Measurements from ENCODE around the gene OR10G8. TPM values are rescaled to one million over a fixed set of nuclear protein-coding genes. Genes with fewer than 3 reads are reported as not detected.
"Not testable (repeated sequence)": the region's sequence is repeated elsewhere in the genome, so short reads cannot be mapped to it uniquely, and the experiment has no call there.

The OR10G8 gene
- total RNA-seq, 2 experiments from 2014 or later: not detected

GRCh38 chr11:123979311-123979710 lies 47.3 kb upstream of the OR10G8 start:
- H3K4me3 ChIP-seq (ENCODE audit: low read depth, low read length, poor library complexity, severe bottlenecking): no peak overlapping the region
- no peaks in the 10 kb centered on the region for H3K4me1 ChIP-seq (ENCODE audit: insufficient read depth, low read length, poor library complexity, severe bottlenecking)
- H3K9me3 ChIP-seq (ENCODE audit: low read length): no peaks in the 10 kb centered on the region
- H3K79me2 ChIP-seq (ENCODE audit: insufficient read depth, low read depth, low read length): no peaks in the 10 kb centered on the region
- H2AFZ ChIP-seq (ENCODE audit: low read length): no peak overlapping the region
- DNase-seq (ENCODE audit: low spot score): no peak
- H3K9me2 ChIP-seq (ENCODE audit: insufficient read depth, low read length): no peaks in the 10 kb centered on the region
- CTCF ChIA-PET (ENCODE audit: unreplicated experiment): no interaction called here
- POLR2A ChIA-PET: no interaction called here
- no TSS peak for BruUV-seq (replicated peaks)
- no peaks in the 10 kb centered on the region for H3K36me3 ChIP-seq (ENCODE audit: insufficient read depth, low read length)
- intact Hi-C loops (cut with micrococcal nuclease; ENCODE audit: unreplicated experiment): no loop called here
- no peak overlapping the region for H3K4me2 ChIP-seq (ENCODE audit: low read length)
- H4K20me1 ChIP-seq (ENCODE audit: insufficient read depth, low read length): no peaks in the 10 kb centered on the region
- H3K27ac ChIP-seq (ENCODE audit: low read depth, low read length, poor library complexity, severe bottlenecking): no peak overlapping the region
- TF ChIP-seq EZH2phosphoT487 (IDR thresholded peaks at IDR 0.05; ENCODE audit: borderline replicate concordance, low read depth, low read length): no peak
- TF ChIP-seq, protein P1, sequence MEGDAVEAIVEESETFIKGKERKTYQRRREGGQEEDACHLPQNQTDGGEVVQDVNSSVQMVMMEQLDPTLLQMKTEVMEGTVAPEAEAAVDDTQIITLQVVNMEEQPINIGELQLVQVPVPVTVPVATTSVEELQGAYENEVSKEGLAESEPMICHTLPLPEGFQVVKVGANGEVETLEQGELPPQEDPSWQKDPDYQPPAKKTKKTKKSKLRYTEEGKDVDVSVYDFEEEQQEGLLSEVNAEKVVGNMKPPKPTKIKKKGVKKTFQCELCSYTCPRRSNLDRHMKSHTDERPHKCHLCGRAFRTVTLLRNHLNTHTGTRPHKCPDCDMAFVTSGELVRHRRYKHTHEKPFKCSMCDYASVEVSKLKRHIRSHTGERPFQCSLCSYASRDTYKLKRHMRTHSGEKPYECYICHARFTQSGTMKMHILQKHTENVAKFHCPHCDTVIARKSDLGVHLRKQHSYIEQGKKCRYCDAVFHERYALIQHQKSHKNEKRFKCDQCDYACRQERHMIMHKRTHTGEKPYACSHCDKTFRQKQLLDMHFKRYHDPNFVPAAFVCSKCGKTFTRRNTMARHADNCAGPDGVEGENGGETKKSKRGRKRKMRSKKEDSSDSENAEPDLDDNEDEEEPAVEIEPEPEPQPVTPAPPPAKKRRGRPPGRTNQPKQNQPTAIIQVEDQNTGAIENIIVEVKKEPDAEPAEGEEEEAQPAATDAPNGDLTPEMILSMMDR (conservative IDR thresholded peaks at IDR 0.05; ENCODE audit: low read length): no peak

DNA sequence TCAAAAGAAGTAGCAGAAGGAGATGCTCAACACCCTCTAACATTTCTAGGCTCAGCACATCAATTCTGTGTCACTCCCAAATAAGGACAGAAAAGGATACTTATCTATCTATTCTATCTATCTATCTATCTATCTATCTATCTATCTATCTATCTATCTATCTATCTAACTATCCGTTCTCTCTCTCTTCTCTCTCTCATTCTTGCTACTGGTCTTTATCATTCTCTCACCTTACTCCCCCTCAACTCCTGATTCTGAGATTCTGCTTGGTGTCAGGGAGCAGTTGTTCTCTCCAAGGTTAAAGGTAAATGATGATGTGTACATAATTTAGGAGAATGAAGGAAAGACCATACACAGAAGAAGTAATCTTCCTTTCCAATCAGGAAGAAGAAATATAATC lies 31.5 kb upstream of the OR10G8 start, which contains the start of gene OR10G6:
TSS of gene OR10G6 (minus strand) at position 43 of the 400 bp plus-strand sequence. CDS start at position 43, 0 bp downstream.
- Histone ChIP-seq H3K9me2 (ENCODE audit: insufficient read depth, low read length) (no peaks in the 10 kb centered on the region), H4K20me1 (ENCODE audit: insufficient read depth, low read length) (no peaks in the 10 kb centered on the region), H3K4me3 (ENCODE audit: low read depth, low read length, poor library complexity, severe bottlenecking) (no peak within 1 kb of the TSS), H3K36me3 (ENCODE audit: insufficient read depth, low read length) (no peaks in the 10 kb centered on the region), H3K27ac (ENCODE audit: low read depth, low read length, poor library complexity, severe bottlenecking) (no peak within 1 kb of the TSS), H3K4me2 (ENCODE audit: low read length) (no peak within 1 kb of the TSS), H3K4me1 (ENCODE audit: insufficient read depth, low read length, poor library complexity, severe bottlenecking) (no peaks in the 10 kb centered on the region), H3K79me2 (ENCODE audit: insufficient read depth, low read depth, low read length) (no peaks in the 10 kb centered on the region), H3K9me3 (ENCODE audit: low read length) (no peaks in the 10 kb centered on the region), H2AFZ (ENCODE audit: low read length) (no peak within 1 kb of the TSS)
- no TSS peak for BruUV-seq (replicated peaks)
- ChIA-PET POLR2A (no interaction called here), CTCF (ENCODE audit: unreplicated experiment) (no interaction called here)
- no peak for DNase-seq (ENCODE audit: low spot score)
- intact Hi-C loops (cut with micrococcal nuclease; ENCODE audit: unreplicated experiment): no loop called here
- TF ChIP-seq EZH2phosphoT487 (IDR thresholded peaks at IDR 0.05; ENCODE audit: borderline replicate concordance, low read depth, low read length): no peak
- TF ChIP-seq, protein P1 (conservative IDR thresholded peaks at IDR 0.05; ENCODE audit: low read length): no peak

DNA sequence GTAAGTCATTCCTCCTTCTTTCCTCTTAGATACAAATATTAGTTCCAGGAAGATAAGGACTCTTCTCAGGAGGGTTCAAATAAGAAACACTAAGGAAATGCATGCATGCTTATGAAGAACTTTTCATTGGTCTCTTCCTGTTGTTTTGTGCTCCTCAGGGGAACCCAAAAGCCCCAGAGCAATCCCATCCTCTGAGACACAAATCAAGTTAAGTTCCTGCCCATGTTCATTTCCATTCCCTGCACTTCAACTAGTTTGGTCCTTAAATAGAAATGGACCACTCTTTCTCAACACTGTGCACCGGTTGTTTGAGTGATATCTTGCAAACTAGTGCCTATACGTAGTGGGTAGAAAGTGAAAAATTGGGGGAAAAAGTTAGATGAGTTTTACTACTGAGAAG lies 13.9 kb upstream of the OR10G8 start, which contains the start of gene OR10G4:
TSS of gene OR10G4 (plus strand) at position 301 of the 400 bp plus-strand sequence. CDS start 2,578 bp downstream, outside the sequence.
- no peak within 1 kb of the TSS for H3K4me2 ChIP-seq (ENCODE audit: low read length)
- intact Hi-C loops (cut with micrococcal nuclease; ENCODE audit: unreplicated experiment): no loop called here
- no peak for DNase-seq (ENCODE audit: low spot score)
- no peaks in the 10 kb centered on the region for H3K4me1 ChIP-seq (ENCODE audit: insufficient read depth, low read length, poor library complexity, severe bottlenecking)
- ChIA-PET CTCF (ENCODE audit: unreplicated experiment) (no interaction called here), POLR2A (interaction anchor here (0.5 kb wide), 1 partner anchor 15 kb away, joined by 4 read pairs; no protein-coding TSS in a partner anchor)
- H3K9me3 ChIP-seq (ENCODE audit: low read length): no peaks in the 10 kb centered on the region
- H3K79me2 ChIP-seq (ENCODE audit: insufficient read depth, low read depth, low read length): no peaks in the 10 kb centered on the region
- H3K9me2 ChIP-seq (ENCODE audit: insufficient read depth, low read length): no peaks in the 10 kb centered on the region
- TF ChIP-seq, protein P1 (conservative IDR thresholded peaks at IDR 0.05; ENCODE audit: low read length): no peak
- TF ChIP-seq EZH2phosphoT487 (IDR thresholded peaks at IDR 0.05; ENCODE audit: borderline replicate concordance, low read depth, low read length): no peak
- no peaks in the 10 kb centered on the region for H3K36me3 ChIP-seq (ENCODE audit: insufficient read depth, low read length)
- no peak within 1 kb of the TSS for H2AFZ ChIP-seq (ENCODE audit: low read length)
- H3K4me3 ChIP-seq (ENCODE audit: low read depth, low read length, poor library complexity, severe bottlenecking): no peak within 1 kb of the TSS
- BruUV-seq (replicated peaks): no TSS peak
- no peak within 1 kb of the TSS for H3K27ac ChIP-seq (ENCODE audit: low read depth, low read length, poor library complexity, severe bottlenecking)
- no peaks in the 10 kb centered on the region for H4K20me1 ChIP-seq (ENCODE audit: insufficient read depth, low read length)

DNA sequence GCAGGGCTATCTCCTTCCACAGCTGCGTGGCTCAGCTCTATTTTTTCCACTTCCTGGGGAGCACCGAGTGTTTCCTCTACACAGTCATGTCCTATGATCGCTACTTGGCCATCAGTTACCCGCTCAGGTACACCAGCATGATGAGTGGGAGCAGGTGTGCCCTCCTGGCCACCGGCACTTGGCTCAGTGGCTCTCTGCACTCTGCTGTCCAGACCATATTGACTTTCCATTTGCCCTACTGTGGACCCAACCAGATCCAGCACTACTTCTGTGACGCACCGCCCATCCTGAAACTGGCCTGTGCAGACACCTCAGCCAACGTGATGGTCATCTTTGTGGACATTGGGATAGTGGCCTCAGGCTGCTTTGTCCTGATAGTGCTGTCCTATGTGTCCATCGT lies 10.8 kb upstream of the OR10G8 start:
- H3K4me3 ChIP-seq (ENCODE audit: low read depth, low read length, poor library complexity, severe bottlenecking); CTCF ChIA-PET (ENCODE audit: unreplicated experiment); H3K4me1 ChIP-seq (ENCODE audit: insufficient read depth, low read length, poor library complexity, severe bottlenecking); H3K79me2 ChIP-seq (ENCODE audit: insufficient read depth, low read depth, low read length); H3K4me2 ChIP-seq (ENCODE audit: low read length); POLR2A ChIA-PET; H3K36me3 ChIP-seq (ENCODE audit: insufficient read depth, low read length); H3K9me2 ChIP-seq (ENCODE audit: insufficient read depth, low read length); intact Hi-C loops (cut with micrococcal nuclease; ENCODE audit: unreplicated experiment); DNase-seq (ENCODE audit: low spot score); BruUV-seq (replicated peaks); H2AFZ ChIP-seq (ENCODE audit: low read length); H3K9me3 ChIP-seq (ENCODE audit: low read length); H4K20me1 ChIP-seq (ENCODE audit: insufficient read depth, low read length); H3K27ac ChIP-seq (ENCODE audit: low read depth, low read length, poor library complexity, severe bottlenecking): not testable (repeated sequence)
